HG03439 (cell line): Measurements from ENCODE around the gene VCY.
"Not testable (repeated sequence)": the region's sequence is repeated elsewhere in the genome, so short reads cannot be mapped to it uniquely, and the experiment has no call there.

Experiments used
- ATAC-seq: cut with Tn5 transposase; IDR thresholded peaks from one replicate; pipeline ENCODE4 v1.9.1; 2021; ENCODE audit warnings: mild to moderate bottlenecking, moderate library complexity; ENCODE audit not compliant: unreplicated experiment

The VCY gene

GRCh38 chrY:13986373-13986772 is at the start of gene VCY:
VCY (minus strand) TSS chrY:13986473; CDS start chrY:13986440, 33 bp downstream.
- not testable (repeated sequence) for ATAC-seq

GRCh38 chrY:14030395-14030794 is 44.1 kb upstream of the VCY start:
- ATAC-seq = not testable (repeated sequence)

- not testable (repeated sequence) for ATAC-seq
Observed at GRCh38 chrY:14011916-14012315, 25.6 kb upstream of the VCY start.

- ATAC-seq = not testable (repeated sequence)
Observed at GRCh38 chrY:13942406-13942805, 43.9 kb downstream of the VCY start.
